Calu3 (cell line): ENCODE data around the gene FITM1. TPM values are rescaled to one million over a fixed set of nuclear protein-coding genes. Genes with fewer than 3 reads are reported as not detected.

Source experiments
- BruUV-seq: library from RNA; stranded (reverse); fragments of 400-500 nt; replicated peaks from 2 replicates; lab custom pipeline; 2021; lab: Mats Ljungman, UMichigan
- CTCF ChIA-PET: fragments of 300-600 bp; sonication (Branson Sonifier 250); formaldehyde crosslinking; loops from one replicate; lab custom pipeline; 2022; ENCODE audit warnings: antibody characterized with exemption; lab: Charles Lee
- DNase-seq: peaks from one replicate; pipeline ENCODE4 v3.0.0; 2022
- H3K27ac Mint-ChIP-seq: one replicate; pipeline ENCODE4 v1.8.0; 2022; ENCODE audit warnings: mixed read lengths; ENCODE audit not compliant: unreplicated experiment
- H3K27me3 Mint-ChIP-seq: one replicate; pipeline ENCODE4 v1.8.0; 2022; ENCODE audit warnings: mixed read lengths; ENCODE audit not compliant: unreplicated experiment
- H3K36me3 Mint-ChIP-seq: one replicate; pipeline ENCODE4 v1.8.0; 2022; ENCODE audit warnings: mild to moderate bottlenecking, moderate library complexity, mixed read lengths; ENCODE audit not compliant: insufficient read depth, unreplicated experiment
- H3K4me1 Mint-ChIP-seq: one replicate; pipeline ENCODE4 v1.8.0; 2022; ENCODE audit warnings: mild to moderate bottlenecking, low read depth, mixed read lengths; ENCODE audit not compliant: unreplicated experiment
- H3K4me3 Mint-ChIP-seq: one replicate; pipeline ENCODE4 v1.8.0; 2022; ENCODE audit warnings: mild to moderate bottlenecking, low read depth, moderate library complexity, mixed read lengths; ENCODE audit not compliant: unreplicated experiment
- H3K9me3 Mint-ChIP-seq: one replicate; pipeline ENCODE4 v1.8.0; 2022; ENCODE audit warnings: low read depth, mixed read lengths; ENCODE audit not compliant: unreplicated experiment
- CTCF ChIP-seq: fragments of 200-600 bp; IDR thresholded peaks from one replicate; pipeline ENCODE4 v1.8.0; 2022; ENCODE audit warnings: antibody characterized with exemption; ENCODE audit not compliant: unreplicated experiment
- intact Hi-C: fragments of 100-400 bp; cut with micrococcal nuclease; formaldehyde crosslinking; loops from one replicate; pipeline ENCODE4 v1.10.0; 2022; ENCODE audit not compliant: unreplicated experiment
- total RNA-seq: library from RNA; stranded (reverse); gene quantifications from 2 replicates; pipeline ENCODE4 v1.2.3, GENCODE V29; 2022

The FITM1 gene
- total RNA-seq, 1 experiment from 2014 or later: 0.47 TPM

DNA sequence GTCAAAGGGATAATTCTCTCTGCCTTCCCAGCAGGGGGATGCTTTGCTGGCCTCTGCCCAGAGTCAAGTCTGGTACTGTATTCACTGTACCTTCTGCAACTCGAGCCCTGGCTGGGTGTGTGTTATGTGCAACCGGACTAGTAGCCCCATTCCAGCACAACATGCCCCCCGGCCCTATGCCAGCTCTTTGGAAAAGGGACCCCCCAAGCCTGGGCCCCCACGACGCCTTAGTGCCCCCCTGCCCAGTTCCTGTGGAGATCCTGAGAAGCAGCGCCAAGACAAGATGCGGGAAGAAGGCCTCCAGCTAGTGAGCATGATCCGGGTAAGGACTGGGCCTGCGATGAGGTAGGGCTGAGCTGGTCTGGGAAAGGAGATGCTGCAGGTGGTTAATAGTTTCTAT is 20.1 kb downstream of the FITM1 start:
- no peak for DNase-seq
- TF ChIP-seq CTCF: no peak
- Mint-ChIP-seq H3K4me3 (no peak overlapping the region), H3K27ac (no peak overlapping the region), H3K4me1 (peaks cover 21% of the 10 kb centered on the region), H3K36me3 (peaks cover 47% of the 10 kb centered on the region), H3K27me3 (no peaks in the 10 kb centered on the region), H3K9me3 (no peaks in the 10 kb centered on the region)
- CTCF ChIA-PET: no interaction called here
- intact Hi-C loops: no loop called here
- BruUV-seq: no TSS peak

GRCh38 chr14:24150993-24151392 is 20.5 kb downstream of the FITM1 start:
- peaks cover 47% of the 10 kb centered on the region for H3K36me3 Mint-ChIP-seq
- no peak for TF ChIP-seq CTCF
- no peaks in the 10 kb centered on the region for H3K9me3 Mint-ChIP-seq
- H3K4me1 Mint-ChIP-seq: peaks cover 17% of the 10 kb centered on the region
- CTCF ChIA-PET: no interaction called here
- H3K4me3 Mint-ChIP-seq: no peak overlapping the region
- H3K27ac Mint-ChIP-seq: no peak overlapping the region
- no peak for DNase-seq
- no TSS peak for BruUV-seq
- H3K27me3 Mint-ChIP-seq: no peaks in the 10 kb centered on the region
- intact Hi-C loops: no loop called here

GRCh38 chr14:24151404-24152080 is 21.1 kb downstream of the FITM1 start:
- peaks cover 17% of the 10 kb centered on the region for H3K4me1 Mint-ChIP-seq
- no peak for DNase-seq
- H3K9me3 Mint-ChIP-seq: no peaks in the 10 kb centered on the region
- no peak for TF ChIP-seq CTCF
- no peak overlapping the region for H3K27ac Mint-ChIP-seq
- H3K4me3 Mint-ChIP-seq: no peak overlapping the region
- no peaks in the 10 kb centered on the region for H3K27me3 Mint-ChIP-seq
- CTCF ChIA-PET: no interaction called here
- intact Hi-C loops: no loop called here
- no TSS peak for BruUV-seq
- peaks cover 42% of the 10 kb centered on the region for H3K36me3 Mint-ChIP-seq

GRCh38 chr14:24155100-24155499 is 24.6 kb downstream of the FITM1 start:
- intact Hi-C loops: no loop called here
- no peaks in the 10 kb centered on the region for H3K27me3 Mint-ChIP-seq
- no TSS peak for BruUV-seq
- H3K4me3 Mint-ChIP-seq: no peak overlapping the region
- no peak overlapping the region for H3K27ac Mint-ChIP-seq
- no peak for TF ChIP-seq CTCF
- peaks cover 7% of the 10 kb centered on the region for H3K4me1 Mint-ChIP-seq
- H3K36me3 Mint-ChIP-seq: peaks cover 32% of the 10 kb centered on the region
- DNase-seq: no peak
- H3K9me3 Mint-ChIP-seq: no peaks in the 10 kb centered on the region
- CTCF ChIA-PET: interaction anchor here (1.6 kb wide), 1 partner anchor 8 kb away, joined by 5 read pairs; the partner anchor contains the start of gene PSME2
